Uterus (tissue), 4 donors: ENCODE measurements around the gene WDR19. TPM values are rescaled to one million over a fixed set of nuclear protein-coding genes. Genes with fewer than 3 reads are reported as not detected.
"Not testable (repeated sequence)": the region's sequence is repeated elsewhere in the genome, so short reads cannot be mapped to it uniquely, and the experiment has no call there.

Experiments used
- DNase-seq, 2 donors: peaks; one replicate each; pipeline ENCODE4 v3.0.0-alpha.2; 2019 to 2020
- H3K27ac ChIP-seq, 2 donors: fragments of 200-600 bp; sonication (generic); 1 replicate in 1 of 2; 2 replicates in 1 of 2; pipeline ENCODE4 v1.5.1; 2016 to 2018
- H3K27me3 ChIP-seq, 2 donors: fragments of 200-600 bp; sonication (generic); one replicate each; pipeline ENCODE4 v1.5.1; 2018 to 2019; ENCODE audit warnings: control low read depth in 1 of 2
- H3K36me3 ChIP-seq, 2 donors: fragments of 200-600 bp; sonication (generic); one replicate each; pipeline ENCODE4 v1.5.1; 2019; ENCODE audit warnings: control low read depth in 1 of 2
- H3K4me1 ChIP-seq, 2 donors: fragments of 200-600 bp; sonication (generic); one replicate each; pipeline ENCODE4 v1.5.1; 2018 to 2019; ENCODE audit warnings: control low read depth in 1 of 2
- H3K4me3 ChIP-seq, 2 donors: fragments of 200-600 bp; sonication (generic); 1 replicate in 1 of 2; 2 replicates in 1 of 2; pipeline ENCODE4 v1.5.1; 2018 to 2019; ENCODE audit warnings: mild to moderate bottlenecking in 1 of 2
- H3K9me3 ChIP-seq, 2 donors: fragments of 200-600 bp; sonication (generic); one replicate each; pipeline ENCODE4 v1.5.1; 2019; ENCODE audit warnings: control low read depth in 1 of 2
- POLR2A ChIP-seq, 2 donors: fragments of 450-650 bp; IDR thresholded peaks; one replicate each; pipeline ENCODE4 v1.6.1; 2016; ENCODE audit warnings: antibody characterized with exemption in 2 of 2, mild to moderate bottlenecking in 1 of 2, moderate library complexity in 1 of 2
- intact Hi-C: fragments of 100-400 bp; cut with DNase I; formaldehyde crosslinking; loops from one replicate; pipeline ENCODE4 v1.15.1; 2023; ENCODE audit warnings: low total_unique reads
- total RNA-seq, 4 donors: library from RNA; depleted of rRNA in 3 of 4; stranded (reverse); fragments of >200 nt in 3 of 4; gene quantifications; one replicate each; pipeline versions ENCODE4 v1.1.0 to v1.2.4, GENCODE V29; 2014 to 2023
- TF ChIP-seq, protein P1 (sequence below), 4 experiments: fragments of 200-600 bp in 2 of 4; fragments of 450-650 bp in 2 of 4; sonication (generic) in 2 of 4; IDR thresholded peaks; one replicate each; pipeline ENCODE4 v1.5.1; 2016 to 2019; ENCODE audit warnings: antibody characterized with exemption in 4 of 4, mild to moderate bottlenecking in 2 of 4, moderate library complexity in 1 of 4
- donor health status: DM: yes; HTN: yes; CAD: no.

Gene WDR19
- total RNA-seq, 4 donors from 2014 or later, result 37.4 to 129 (median 74.0) TPM

DNA sequence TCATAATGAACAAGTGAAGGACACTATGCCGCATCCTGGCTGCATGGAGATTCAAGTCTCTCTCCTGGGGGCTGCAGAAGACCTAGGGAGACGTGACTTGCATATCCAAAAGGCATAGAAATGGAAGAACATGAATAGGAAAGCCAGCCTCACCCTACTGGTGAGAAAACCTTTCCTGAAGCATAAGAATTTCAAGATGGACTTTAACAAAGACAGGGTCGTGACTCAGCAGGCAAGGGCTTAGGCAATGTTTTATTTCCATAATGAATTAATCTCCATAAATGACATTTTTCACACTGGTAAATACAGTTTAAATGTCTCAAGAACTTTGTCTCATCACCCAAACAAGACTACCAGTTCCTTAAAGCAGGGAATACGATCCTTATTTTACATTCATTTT is 104.9 kb downstream of the WDR19 start:
- TF ChIP-seq, protein P1, sequence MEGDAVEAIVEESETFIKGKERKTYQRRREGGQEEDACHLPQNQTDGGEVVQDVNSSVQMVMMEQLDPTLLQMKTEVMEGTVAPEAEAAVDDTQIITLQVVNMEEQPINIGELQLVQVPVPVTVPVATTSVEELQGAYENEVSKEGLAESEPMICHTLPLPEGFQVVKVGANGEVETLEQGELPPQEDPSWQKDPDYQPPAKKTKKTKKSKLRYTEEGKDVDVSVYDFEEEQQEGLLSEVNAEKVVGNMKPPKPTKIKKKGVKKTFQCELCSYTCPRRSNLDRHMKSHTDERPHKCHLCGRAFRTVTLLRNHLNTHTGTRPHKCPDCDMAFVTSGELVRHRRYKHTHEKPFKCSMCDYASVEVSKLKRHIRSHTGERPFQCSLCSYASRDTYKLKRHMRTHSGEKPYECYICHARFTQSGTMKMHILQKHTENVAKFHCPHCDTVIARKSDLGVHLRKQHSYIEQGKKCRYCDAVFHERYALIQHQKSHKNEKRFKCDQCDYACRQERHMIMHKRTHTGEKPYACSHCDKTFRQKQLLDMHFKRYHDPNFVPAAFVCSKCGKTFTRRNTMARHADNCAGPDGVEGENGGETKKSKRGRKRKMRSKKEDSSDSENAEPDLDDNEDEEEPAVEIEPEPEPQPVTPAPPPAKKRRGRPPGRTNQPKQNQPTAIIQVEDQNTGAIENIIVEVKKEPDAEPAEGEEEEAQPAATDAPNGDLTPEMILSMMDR (IDR thresholded peaks at IDR 0.05), result no peak
- no peak for TF ChIP-seq POLR2A (IDR thresholded peaks at IDR 0.05)
- H3K4me3 ChIP-seq, result no peak overlapping the region
- intact Hi-C loops, result no loop called here
- no peaks in the 10 kb centered on the region for H3K4me1 ChIP-seq
- no peaks in the 10 kb centered on the region for H3K36me3 ChIP-seq
- no peaks in the 10 kb centered on the region for H3K9me3 ChIP-seq
- DNase-seq, result no peak
- no peaks in the 10 kb centered on the region for H3K27me3 ChIP-seq
- no peak overlapping the region for H3K27ac ChIP-seq

DNA sequence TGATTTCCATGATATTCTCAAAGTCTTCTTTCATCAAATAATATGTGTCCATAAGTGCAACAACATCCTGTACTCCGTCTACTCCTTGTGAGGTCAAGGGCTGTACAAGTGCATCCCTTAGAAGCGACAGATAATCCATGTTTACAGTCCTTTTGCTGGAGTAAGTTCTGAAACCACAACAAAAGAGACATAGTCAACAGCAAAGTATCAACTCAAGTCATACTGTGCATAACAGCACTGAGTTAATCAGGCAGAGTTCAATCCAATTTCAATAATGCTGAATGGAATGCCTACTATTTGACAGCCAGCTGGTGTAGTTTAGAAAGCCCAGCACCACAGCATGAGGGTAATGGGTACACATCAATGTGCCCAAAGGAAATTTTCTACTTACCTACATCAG is 109.4 kb downstream of the WDR19 start:
- H3K4me3 ChIP-seq, result no peak overlapping the region
- H3K27me3 ChIP-seq, result no peaks in the 10 kb centered on the region
- no peaks in the 10 kb centered on the region for H3K36me3 ChIP-seq
- no peak for DNase-seq
- no peaks in the 10 kb centered on the region for H3K9me3 ChIP-seq
- TF ChIP-seq, protein P1 (IDR thresholded peaks at IDR 0.05), result no peak
- no peak for TF ChIP-seq POLR2A (IDR thresholded peaks at IDR 0.05)
- no peak overlapping the region for H3K27ac ChIP-seq
- intact Hi-C loops, result no loop called here
- H3K4me1 ChIP-seq, result no peaks in the 10 kb centered on the region

DNA sequence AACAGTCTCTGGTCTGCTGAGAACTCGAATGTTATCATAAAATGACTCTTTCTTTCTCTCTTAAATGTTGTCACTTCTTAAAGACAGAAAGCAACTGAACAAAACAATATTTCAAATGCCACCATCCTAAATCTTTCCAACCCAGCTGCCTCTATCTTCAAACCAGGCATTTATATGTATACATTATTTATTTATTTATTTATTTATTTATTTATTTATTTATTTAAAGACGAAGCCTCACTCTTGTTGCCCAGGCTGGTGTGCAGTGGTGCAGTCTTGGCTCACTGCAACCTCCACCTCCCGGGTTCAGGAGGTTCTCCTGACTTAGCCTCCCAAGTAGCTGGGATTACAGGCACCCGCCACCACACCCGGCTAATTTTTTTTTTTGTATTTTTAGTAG is 110.1 kb downstream of the WDR19 start:
- not testable (repeated sequence) for H3K4me3 ChIP-seq

DNA sequence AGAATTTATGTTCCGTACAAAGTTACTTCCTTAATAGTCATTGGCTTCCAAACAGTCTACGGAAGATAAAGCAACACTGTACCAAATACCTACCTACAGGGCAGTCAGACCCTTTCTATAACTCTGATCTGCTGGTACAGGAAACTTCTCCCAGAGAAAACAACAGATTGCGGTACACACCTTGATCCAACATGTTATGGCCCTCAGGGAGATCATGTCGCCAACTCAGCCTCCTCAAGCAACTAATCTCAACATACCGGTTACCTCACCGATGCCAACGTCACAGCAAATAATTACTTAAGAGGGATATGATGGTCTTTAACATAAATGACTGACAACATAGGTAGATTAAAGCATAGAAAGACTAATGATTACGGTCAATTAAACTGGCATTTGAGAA is 113.5 kb downstream of the WDR19 start:
- no peak overlapping the region for H3K4me3 ChIP-seq
- H3K27ac ChIP-seq, result no peak overlapping the region
- H3K4me1 ChIP-seq, result no peaks in the 10 kb centered on the region
- no peak for DNase-seq
- intact Hi-C loops, result no loop called here
- TF ChIP-seq, protein P1 (IDR thresholded peaks at IDR 0.05), result no peak
- TF ChIP-seq POLR2A (IDR thresholded peaks at IDR 0.05), result no peak
- H3K27me3 ChIP-seq, result no peaks in the 10 kb centered on the region
- no peaks in the 10 kb centered on the region for H3K36me3 ChIP-seq
- no peaks in the 10 kb centered on the region for H3K9me3 ChIP-seq

More for the DNA sequence above, 110.1 kb downstream of the WDR19 start:
- H3K9me3 ChIP-seq, H3K27ac ChIP-seq, H3K4me1 ChIP-seq, intact Hi-C loops, DNase-seq, H3K27me3 ChIP-seq, H3K36me3 ChIP-seq: not testable (repeated sequence)

DNA sequence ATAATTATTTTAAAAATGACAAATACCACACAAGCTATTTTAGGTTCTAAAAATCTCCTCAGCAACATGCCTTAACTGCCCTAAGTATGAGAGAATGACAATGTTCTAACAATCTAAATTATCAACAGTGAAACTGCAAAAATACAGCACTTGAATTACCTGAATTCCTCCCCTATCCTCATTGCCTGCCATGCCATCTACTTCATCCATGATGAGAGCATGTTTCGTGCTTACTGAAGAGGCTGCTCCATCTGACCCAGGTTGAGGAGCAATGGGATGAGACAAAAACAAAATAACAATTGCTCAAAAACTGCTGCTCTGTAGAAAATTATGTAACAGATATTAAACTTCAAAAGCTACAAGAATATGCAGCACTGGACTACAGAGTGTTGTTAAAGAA is 120.6 kb downstream of the WDR19 start:
- Histone ChIP-seq H3K27me3 (no peaks in the 10 kb centered on the region), H3K9me3 (no peaks in the 10 kb centered on the region), H3K27ac (no peak overlapping the region), H3K4me1 (no peaks in the 10 kb centered on the region), H3K4me3 (no peak overlapping the region), H3K36me3 (no peaks in the 10 kb centered on the region)
- TF ChIP-seq POLR2A (IDR thresholded peaks at IDR 0.05), result no peak
- TF ChIP-seq, protein P1 (IDR thresholded peaks at IDR 0.05), result no peak
- intact Hi-C loops, result no loop called here
- no peak for DNase-seq

DNA sequence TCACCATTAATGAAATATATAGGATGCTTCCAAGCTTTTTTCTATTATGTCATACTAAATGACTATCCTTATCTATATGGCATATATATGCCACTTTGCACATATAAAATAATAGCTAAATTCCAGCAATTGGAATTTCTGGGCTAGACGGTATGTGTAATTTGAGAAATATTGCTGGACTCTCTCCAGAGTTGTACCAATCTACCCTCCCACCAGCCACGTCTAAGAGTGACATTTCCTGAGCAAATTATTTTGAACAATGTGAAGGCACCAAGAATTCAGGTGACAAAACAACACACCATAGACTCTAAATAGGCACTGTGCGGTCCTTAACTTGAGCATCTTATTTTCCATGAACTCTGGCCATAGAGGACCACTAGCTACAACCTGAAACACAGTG is 121.5 kb downstream of the WDR19 start:
- no peak for DNase-seq
- Histone ChIP-seq H3K27ac (no peak overlapping the region), H3K36me3 (no peaks in the 10 kb centered on the region), H3K27me3 (no peaks in the 10 kb centered on the region), H3K4me3 (no peak overlapping the region), H3K4me1 (no peaks in the 10 kb centered on the region), H3K9me3 (no peaks in the 10 kb centered on the region)
- TF ChIP-seq, protein P1 (IDR thresholded peaks at IDR 0.05), result no peak
- no peak for TF ChIP-seq POLR2A (IDR thresholded peaks at IDR 0.05)
- intact Hi-C loops, result no loop called here
